Measurements from ENCODE around the gene ACTR3C.

The ACTR3C gene

GRCh38 chr7:150327308-150327707, 4.0 kb upstream of the ACTR3C start:
- TF ChIP-seq POLR2AphosphoS5 (IDR thresholded peaks at IDR 0.05; ENCODE audit: low read depth, low read length) = no peak
- TF ChIP-seq FOXP2 (optimal IDR thresholded peaks at IDR 0.05; ENCODE audit: borderline replicate concordance, extremely low read depth, extremely low read length, insufficient read depth) = no peak
- TF ChIP-seq REST (IDR thresholded peaks at IDR 0.05; ENCODE audit: insufficient read depth in 1 of 2, low read depth in 2 of 2, low read length in 2 of 2) = no peak
- TF ChIP-seq TAF1 (IDR thresholded peaks at IDR 0.05; ENCODE audit: borderline replicate concordance, insufficient read depth, low read length) = no peak
- no peak for TF ChIP-seq SIN3A (IDR thresholded peaks at IDR 0.05; ENCODE audit: borderline replicate concordance, insufficient read depth, low read length)

GRCh38 chr7:150326657-150327268, 3.4 kb upstream of the ACTR3C start:
- TF ChIP-seq FOXP2 (optimal IDR thresholded peaks at IDR 0.05; ENCODE audit: borderline replicate concordance, extremely low read depth, extremely low read length, insufficient read depth) (no peak), REST (IDR thresholded peaks at IDR 0.05; ENCODE audit: insufficient read depth in 1 of 2, low read depth in 2 of 2, low read length in 2 of 2) (no peak), TAF1 (IDR thresholded peaks at IDR 0.05; ENCODE audit: borderline replicate concordance, insufficient read depth, low read length) (no peak), SIN3A (IDR thresholded peaks at IDR 0.05; ENCODE audit: borderline replicate concordance, insufficient read depth, low read length) (no peak), POLR2AphosphoS5 (IDR thresholded peaks at IDR 0.05; ENCODE audit: low read depth, low read length) (no peak)

GRCh38 chr7:150325901-150326300, 2.6 kb upstream of the ACTR3C start:
- TF ChIP-seq POLR2AphosphoS5 (IDR thresholded peaks at IDR 0.05; ENCODE audit: low read depth, low read length) (no peak), REST (IDR thresholded peaks at IDR 0.05; ENCODE audit: insufficient read depth in 1 of 2, low read depth in 2 of 2, low read length in 2 of 2) (no peak), TAF1 (IDR thresholded peaks at IDR 0.05; ENCODE audit: borderline replicate concordance, insufficient read depth, low read length) (no peak), FOXP2 (optimal IDR thresholded peaks at IDR 0.05; ENCODE audit: borderline replicate concordance, extremely low read depth, extremely low read length, insufficient read depth) (no peak), SIN3A (IDR thresholded peaks at IDR 0.05; ENCODE audit: borderline replicate concordance, insufficient read depth, low read length) (no peak)

- TF ChIP-seq TAF1 (IDR thresholded peaks at IDR 0.05; ENCODE audit: borderline replicate concordance, insufficient read depth, low read length) (no peak), FOXP2 (optimal IDR thresholded peaks at IDR 0.05; ENCODE audit: borderline replicate concordance, extremely low read depth, extremely low read length, insufficient read depth) (no peak), SIN3A (IDR thresholded peaks at IDR 0.05; ENCODE audit: borderline replicate concordance, insufficient read depth, low read length) (no peak), POLR2AphosphoS5 (IDR thresholded peaks at IDR 0.05; ENCODE audit: low read depth, low read length) (no peak), REST (IDR thresholded peaks at IDR 0.05; ENCODE audit: insufficient read depth in 1 of 2, low read depth in 2 of 2, low read length in 2 of 2) (no peak)
These were observed 1.8 kb upstream of the ACTR3C start for GRCh38 chr7:150325110-150325611.

All from PFSK-1 (cell line).